Adrenal gland (tissue), 5 donors: ENCODE data around the gene MSANTD4.

ENCODE experiments used
- POLR2A ChIP-seq, 2 donors: fragments of 450-650 bp; IDR thresholded peaks; one replicate each; pipeline ENCODE4 v1.6.1; 2017; ENCODE audit warnings: antibody characterized with exemption in 2 of 2, mild to moderate bottlenecking in 2 of 2, moderate library complexity in 1 of 2
- TF ChIP-seq, protein P1 (sequence below), 6 experiments: fragments of 450-650 bp in 4 of 6; fragments of 200-600 bp in 2 of 6; sonication (generic) in 1 of 6; IDR thresholded peaks; 1 replicate in 5 of 6; 2 replicates in 1 of 6; pipeline versions ENCODE4 v1.5.1 to v1.8.0; 2016 to 2021; ENCODE audit warnings: antibody characterized with exemption in 6 of 6, mild to moderate bottlenecking in 2 of 6, moderate library complexity in 1 of 6
- donor health status: DM: no; HTN: no; CAD: no.

DNA sequence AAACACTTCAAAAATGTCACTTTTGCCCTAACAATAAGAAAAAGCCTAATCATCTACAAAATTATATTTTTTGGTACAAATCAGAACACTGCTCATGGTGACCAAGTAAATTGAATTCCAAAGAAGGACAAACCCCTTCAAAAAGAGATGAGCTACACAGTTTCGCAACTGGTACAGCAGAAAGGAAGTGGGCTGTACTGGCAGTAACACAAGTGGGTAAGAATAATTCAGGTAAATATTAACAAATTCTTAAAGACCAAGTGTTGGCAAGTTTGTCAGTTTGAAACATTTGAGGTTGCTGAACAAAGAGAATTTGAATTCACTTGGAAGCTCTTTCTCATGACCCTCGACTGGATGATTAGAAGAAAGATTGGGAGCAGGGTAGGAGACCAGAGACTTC lies 35.5 kb downstream of the MSANTD4 start:
- TF ChIP-seq, protein P1, sequence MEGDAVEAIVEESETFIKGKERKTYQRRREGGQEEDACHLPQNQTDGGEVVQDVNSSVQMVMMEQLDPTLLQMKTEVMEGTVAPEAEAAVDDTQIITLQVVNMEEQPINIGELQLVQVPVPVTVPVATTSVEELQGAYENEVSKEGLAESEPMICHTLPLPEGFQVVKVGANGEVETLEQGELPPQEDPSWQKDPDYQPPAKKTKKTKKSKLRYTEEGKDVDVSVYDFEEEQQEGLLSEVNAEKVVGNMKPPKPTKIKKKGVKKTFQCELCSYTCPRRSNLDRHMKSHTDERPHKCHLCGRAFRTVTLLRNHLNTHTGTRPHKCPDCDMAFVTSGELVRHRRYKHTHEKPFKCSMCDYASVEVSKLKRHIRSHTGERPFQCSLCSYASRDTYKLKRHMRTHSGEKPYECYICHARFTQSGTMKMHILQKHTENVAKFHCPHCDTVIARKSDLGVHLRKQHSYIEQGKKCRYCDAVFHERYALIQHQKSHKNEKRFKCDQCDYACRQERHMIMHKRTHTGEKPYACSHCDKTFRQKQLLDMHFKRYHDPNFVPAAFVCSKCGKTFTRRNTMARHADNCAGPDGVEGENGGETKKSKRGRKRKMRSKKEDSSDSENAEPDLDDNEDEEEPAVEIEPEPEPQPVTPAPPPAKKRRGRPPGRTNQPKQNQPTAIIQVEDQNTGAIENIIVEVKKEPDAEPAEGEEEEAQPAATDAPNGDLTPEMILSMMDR (IDR thresholded peaks at IDR 0.05): no peak
- TF ChIP-seq POLR2A (IDR thresholded peaks at IDR 0.05): no peak
